Prostate gland (tissue), 2 donors: ENCODE measurements around the gene SERINC5.

Experiments
- CTCF ChIP-seq, 4 experiments: fragments of 200-600 bp in 2 of 4; fragments of 450-650 bp in 2 of 4; sonication (generic) in 2 of 4; IDR thresholded peaks; 1 replicate in 3 of 4; 2 replicates in 1 of 4; pipeline ENCODE4 v1.5.1; 2016 to 2019; ENCODE audit warnings: antibody characterized with exemption in 4 of 4, mild to moderate bottlenecking in 2 of 4, moderate library complexity in 2 of 4
- POLR2A ChIP-seq: fragments of 450-650 bp; IDR thresholded peaks from one replicate; pipeline ENCODE4 v1.6.1; 2016; ENCODE audit warnings: antibody characterized with exemption, mild to moderate bottlenecking
- POLR2AphosphoS5 ChIP-seq: sonication (generic); formaldehyde crosslinking; IDR thresholded peaks from one replicate; pipeline ENCODE4 v1.6.1; 2017; ENCODE audit warnings: antibody characterized with exemption

GRCh38 chr5:80082281-80082680 is 173.6 kb downstream of the SERINC5 start:
- TF ChIP-seq CTCF (IDR thresholded peaks at IDR 0.05) (no peak), POLR2A (no peak), POLR2AphosphoS5 (no peak)
